Prostate gland (tissue), 2 donors: ENCODE results near the gene KLHL26. TPM values are rescaled to one million over a fixed set of nuclear protein-coding genes. Genes with fewer than 3 reads are reported as not detected.

Experiments
- DNase-seq: peaks from one replicate; pipeline ENCODE4 v3.0.0-alpha.2; 2019; ENCODE audit warnings: low spot score
- H3K27ac ChIP-seq, 2 donors: fragments of 200-600 bp; sonication (generic); 2 replicates each; pipeline ENCODE4 v1.5.1; 2017 to 2019
- H3K27me3 ChIP-seq: fragments of 200-600 bp; sonication (generic); replicated peaks from 2 replicates; pipeline ENCODE4 v1.5.1; 2019; ENCODE audit not compliant: insufficient read depth
- H3K36me3 ChIP-seq, 2 donors: fragments of 200-600 bp; sonication (generic); 1 replicate in 1 of 2; 2 replicates in 1 of 2; pipeline versions ENCODE4 v1.5.1 to v1.8.1; 2017 to 2019
- H3K4me1 ChIP-seq: fragments of 200-600 bp; sonication (generic); replicated peaks from 2 replicates; pipeline ENCODE4 v1.5.1; 2019
- H3K4me3 ChIP-seq, 2 donors: fragments of 200-600 bp; sonication (generic); 2 replicates each; pipeline ENCODE4 v1.5.1; 2017 to 2019
- H3K9me3 ChIP-seq: fragments of 200-600 bp; sonication (generic); 2 replicates; pipeline ENCODE4 v1.5.1; 2017
- POLR2A ChIP-seq: fragments of 450-650 bp; IDR thresholded peaks from one replicate; pipeline ENCODE4 v1.6.1; 2016; ENCODE audit warnings: antibody characterized with exemption, mild to moderate bottlenecking
- POLR2AphosphoS5 ChIP-seq: sonication (generic); formaldehyde crosslinking; IDR thresholded peaks from one replicate; pipeline ENCODE4 v1.6.1; 2017; ENCODE audit warnings: antibody characterized with exemption
- WGBS: methylation state at CpG from one replicate; pipeline ENCODE4 v1.1.5; 2018; 5-methylcytosine and 5-hydroxymethylcytosine counted together
- intact Hi-C: fragments of 100-400 bp; cut with DNase I; formaldehyde crosslinking; loops from one replicate; pipeline ENCODE4 v1.14.2; 2022
- total RNA-seq, 2 donors: library from RNA; depleted of rRNA; stranded (reverse); fragments of >200 nt; gene quantifications; one replicate each; pipeline ENCODE4 v1.1.0, GENCODE V29; 2016
- TF ChIP-seq, protein P1 (sequence below), 4 experiments: fragments of 200-600 bp in 2 of 4; fragments of 450-650 bp in 2 of 4; sonication (generic) in 2 of 4; IDR thresholded peaks; 1 replicate in 3 of 4; 2 replicates in 1 of 4; pipeline ENCODE4 v1.5.1; 2016 to 2019; ENCODE audit warnings: antibody characterized with exemption in 4 of 4, mild to moderate bottlenecking in 2 of 4, moderate library complexity in 2 of 4

KLHL26 gene
- total RNA-seq, 2 donors from 2014 or later: 9.1 to 18.4 TPM

DNA sequence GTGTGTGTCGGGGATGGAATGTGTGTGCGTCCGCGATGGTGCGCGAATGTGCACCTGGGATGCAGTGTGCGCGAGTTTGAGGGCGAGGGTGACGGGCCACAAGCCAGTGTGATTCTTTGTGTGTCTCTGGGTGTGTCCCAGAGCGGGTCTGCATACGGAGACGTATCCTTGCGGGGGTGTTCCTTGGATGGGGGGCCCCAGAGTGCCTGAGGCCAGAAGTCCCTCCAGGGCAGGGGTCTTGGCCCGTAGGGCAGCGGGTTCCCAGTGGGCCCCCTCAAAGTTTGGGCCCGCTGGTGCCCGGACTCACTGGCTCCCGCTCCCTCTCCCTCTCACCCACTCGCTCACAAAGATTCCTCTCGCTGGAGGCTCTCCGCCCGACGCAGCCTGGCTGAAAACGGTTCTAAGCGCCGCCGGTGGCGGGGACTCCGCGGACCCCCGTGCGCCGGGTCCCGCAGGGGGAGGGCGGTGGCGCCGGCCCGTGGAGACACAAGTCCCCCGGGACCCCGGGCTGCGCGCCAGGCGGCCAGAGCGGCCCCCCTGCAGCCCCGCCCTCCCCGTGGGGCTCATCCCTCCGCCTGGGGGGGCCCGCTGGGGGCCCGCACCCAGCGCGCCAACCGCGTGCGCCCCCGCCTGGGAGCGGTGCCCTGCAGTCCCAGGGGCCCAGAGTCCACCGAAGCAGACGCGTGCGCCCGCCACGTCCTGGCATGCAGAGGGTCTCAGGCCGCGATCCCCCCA lies 31.1 kb upstream of the KLHL26 start:
- TF ChIP-seq POLR2AphosphoS5: no peak
- TF ChIP-seq, protein P1, sequence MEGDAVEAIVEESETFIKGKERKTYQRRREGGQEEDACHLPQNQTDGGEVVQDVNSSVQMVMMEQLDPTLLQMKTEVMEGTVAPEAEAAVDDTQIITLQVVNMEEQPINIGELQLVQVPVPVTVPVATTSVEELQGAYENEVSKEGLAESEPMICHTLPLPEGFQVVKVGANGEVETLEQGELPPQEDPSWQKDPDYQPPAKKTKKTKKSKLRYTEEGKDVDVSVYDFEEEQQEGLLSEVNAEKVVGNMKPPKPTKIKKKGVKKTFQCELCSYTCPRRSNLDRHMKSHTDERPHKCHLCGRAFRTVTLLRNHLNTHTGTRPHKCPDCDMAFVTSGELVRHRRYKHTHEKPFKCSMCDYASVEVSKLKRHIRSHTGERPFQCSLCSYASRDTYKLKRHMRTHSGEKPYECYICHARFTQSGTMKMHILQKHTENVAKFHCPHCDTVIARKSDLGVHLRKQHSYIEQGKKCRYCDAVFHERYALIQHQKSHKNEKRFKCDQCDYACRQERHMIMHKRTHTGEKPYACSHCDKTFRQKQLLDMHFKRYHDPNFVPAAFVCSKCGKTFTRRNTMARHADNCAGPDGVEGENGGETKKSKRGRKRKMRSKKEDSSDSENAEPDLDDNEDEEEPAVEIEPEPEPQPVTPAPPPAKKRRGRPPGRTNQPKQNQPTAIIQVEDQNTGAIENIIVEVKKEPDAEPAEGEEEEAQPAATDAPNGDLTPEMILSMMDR (IDR thresholded peaks at IDR 0.05): no peak
- TF ChIP-seq POLR2A: no peak
- no peak overlapping the region for H3K27ac ChIP-seq
- WGBS: 9% methylated on average over 42 of the region's 65 CpGs
- intact Hi-C loops: no loop called here
- H3K4me1 ChIP-seq: peaks cover 10% of the 10 kb centered on the region
- no peak overlapping the region for H3K4me3 ChIP-seq
- peaks cover 37% of the 10 kb centered on the region for H3K27me3 ChIP-seq
- no peak for DNase-seq
- no peaks in the 10 kb centered on the region for H3K36me3 ChIP-seq
- no peaks in the 10 kb centered on the region for H3K9me3 ChIP-seq

DNA sequence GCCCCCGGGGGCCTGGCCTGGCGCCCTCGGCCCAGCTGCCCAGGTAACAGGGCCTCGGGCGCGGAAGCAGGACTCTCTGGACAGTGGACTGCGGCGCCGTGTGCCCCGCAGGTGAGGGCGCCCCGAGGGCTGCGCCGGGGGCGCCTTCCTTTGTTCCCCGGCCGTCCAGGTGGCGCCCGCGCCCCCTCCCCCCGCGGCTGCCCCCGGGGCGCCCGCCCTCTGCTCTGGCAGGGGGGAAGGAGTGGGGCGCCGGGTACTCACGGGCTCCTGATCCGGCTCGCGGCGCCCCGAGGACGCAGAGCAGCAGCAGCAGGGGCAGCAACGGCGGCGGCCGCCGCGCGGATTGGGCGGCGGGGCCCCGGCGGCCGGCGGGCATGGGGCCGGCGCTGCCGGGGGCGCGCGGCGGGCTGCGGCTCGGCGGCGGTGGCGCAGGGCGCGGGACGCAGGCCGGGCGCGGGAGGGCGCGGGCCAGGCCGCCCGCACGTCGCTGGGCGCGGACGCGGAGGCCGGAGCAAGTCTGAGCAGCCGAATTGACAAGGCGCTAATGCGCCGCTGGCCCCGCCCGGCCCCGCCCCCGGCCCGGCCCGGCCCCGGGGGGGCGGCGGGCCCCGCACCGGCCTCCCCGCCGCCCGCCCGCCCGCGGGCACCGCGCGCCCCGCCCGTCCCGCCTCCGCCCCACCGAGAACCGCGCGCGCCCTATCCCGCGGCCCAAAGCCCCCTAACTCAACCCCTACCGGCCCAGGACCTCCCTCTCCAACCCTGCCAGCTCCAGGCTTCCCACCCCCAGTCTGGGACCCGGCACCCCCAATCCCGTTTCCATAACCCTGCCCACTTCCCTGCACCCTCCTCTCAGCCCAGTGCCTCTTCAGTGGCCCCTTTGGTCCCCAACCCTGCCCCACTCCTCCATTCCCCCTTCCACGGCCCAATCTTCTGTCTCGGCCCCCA lies 30.3 kb upstream of the KLHL26 start, which contains the start of gene CRLF1:
CRLF1 (minus strand) TSS at position 519 of the 945 bp plus-strand sequence; CDS start at position 376, 143 bp downstream.
- no peaks in the 10 kb centered on the region for H3K36me3 ChIP-seq
- peak within 1 kb of the TSS in 1 of 2 donors; percentile 16 for H3K4me3 ChIP-seq
- H3K4me1 ChIP-seq: peaks cover 11% of the 10 kb centered on the region
- TF ChIP-seq POLR2A (no peak), POLR2AphosphoS5 (no peak)
- TF ChIP-seq, protein P1 (IDR thresholded peaks at IDR 0.05): no peak
- intact Hi-C loops: no loop called here
- no peak within 1 kb of the TSS for H3K27ac ChIP-seq
- peaks cover 44% of the 10 kb centered on the region for H3K27me3 ChIP-seq
- DNase-seq: no peak
- H3K9me3 ChIP-seq: no peaks in the 10 kb centered on the region
- 2% methylated on average over 4 of the region's 116 CpGs for WGBS

DNA sequence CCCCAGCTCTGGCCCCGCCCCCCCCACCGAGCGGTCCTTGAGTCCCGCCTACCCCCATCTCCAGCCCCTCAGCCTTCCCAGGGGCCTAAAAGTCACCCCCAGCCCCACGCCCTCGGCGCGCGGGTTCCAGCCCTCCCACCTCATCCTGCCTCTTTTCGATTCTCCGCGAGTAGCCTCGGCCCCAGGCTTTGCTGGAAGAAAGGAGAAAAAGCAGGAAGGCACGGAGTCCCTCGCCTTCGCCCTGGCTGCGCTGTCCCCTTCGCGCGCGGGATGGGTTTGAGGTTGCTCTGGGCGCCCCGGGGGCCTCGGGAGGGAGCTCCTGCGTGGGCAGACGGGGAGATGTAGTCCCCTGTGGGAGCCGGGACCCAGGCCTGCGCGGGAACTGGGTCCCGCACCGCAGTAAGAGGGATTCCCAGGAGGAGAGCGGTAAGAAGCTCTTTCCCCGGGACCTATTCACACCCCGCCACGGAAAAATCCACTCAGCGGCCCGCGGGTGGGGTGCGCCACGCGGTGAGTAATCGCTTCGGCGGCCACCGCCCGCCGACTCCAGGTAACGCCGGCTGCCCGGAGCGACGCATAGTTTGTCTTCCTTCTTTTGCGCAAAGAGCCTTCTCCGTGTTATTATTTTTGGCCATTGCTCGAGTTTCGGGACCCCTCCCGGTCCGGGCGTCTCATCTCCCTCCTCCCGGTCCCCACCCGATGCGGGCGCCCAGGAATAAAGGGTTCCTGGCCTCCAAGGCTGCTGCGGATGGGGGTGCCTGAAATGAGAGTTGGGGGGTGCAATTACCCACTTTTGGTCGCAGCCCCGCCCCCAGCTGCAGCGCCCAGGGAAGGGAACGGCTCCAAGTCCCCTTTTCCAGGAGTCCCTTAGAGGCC lies 29.4 kb upstream of the KLHL26 start:
- Histone ChIP-seq H3K27ac (no peak overlapping the region), H3K4me3 (peak overlapping the region in 1 of 2 donors; percentile 16), H3K9me3 (no peaks in the 10 kb centered on the region), H3K27me3 (peaks cover 49% of the 10 kb centered on the region), H3K4me1 (peaks cover 16% of the 10 kb centered on the region), H3K36me3 (no peaks in the 10 kb centered on the region)
- WGBS: 2% methylated on average over 37 of the region's 68 CpGs
- intact Hi-C loops: no loop called here
- TF ChIP-seq POLR2AphosphoS5 (no peak), POLR2A (no peak)
- TF ChIP-seq, protein P1 (IDR thresholded peaks at IDR 0.05): peak in 1 of 4 experiments; percentile 5
- no peak for DNase-seq

DNA sequence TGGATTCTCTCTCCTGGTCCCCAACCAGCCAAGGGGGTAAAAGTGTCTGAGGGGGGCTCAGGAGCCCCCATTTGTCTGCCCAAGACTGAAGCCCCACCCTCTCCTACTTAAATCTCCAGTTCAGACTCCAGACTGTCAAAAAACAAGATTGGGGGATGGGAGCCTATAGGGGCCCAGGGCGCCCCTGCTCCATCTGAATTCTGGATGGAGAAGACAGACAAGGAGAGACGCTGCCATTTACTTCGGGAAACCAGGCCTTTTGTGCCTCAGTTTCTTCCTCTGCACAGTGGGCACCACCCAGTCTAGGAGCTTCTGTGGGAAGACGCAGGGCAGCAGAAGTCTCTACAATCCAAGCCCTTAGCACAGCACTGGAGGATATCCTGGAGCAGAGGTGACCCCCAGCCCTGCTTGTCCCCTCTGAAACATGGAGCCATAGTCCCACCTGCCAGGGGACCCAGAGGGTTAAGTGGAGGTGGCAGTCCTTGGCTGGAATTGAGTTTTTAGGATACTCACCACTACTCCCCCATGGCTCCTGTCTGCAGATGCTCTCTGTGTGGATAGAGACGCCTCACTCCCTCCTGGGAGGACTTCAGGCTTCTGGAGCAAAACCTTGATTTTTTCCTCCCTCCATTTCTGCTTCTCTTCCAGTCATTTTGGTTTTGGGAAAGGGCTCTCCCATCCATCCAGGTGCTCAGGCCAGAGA lies 28.6 kb upstream of the KLHL26 start:
- no peak overlapping the region for H3K4me3 ChIP-seq
- WGBS: 56% methylated on average over 5 of the region's 5 CpGs
- no peaks in the 10 kb centered on the region for H3K36me3 ChIP-seq
- no peaks in the 10 kb centered on the region for H3K9me3 ChIP-seq
- no peak for TF ChIP-seq POLR2AphosphoS5
- TF ChIP-seq POLR2A: no peak
- TF ChIP-seq, protein P1 (IDR thresholded peaks at IDR 0.05): no peak
- no peak for DNase-seq
- no peak overlapping the region for H3K27ac ChIP-seq
- peaks cover 18% of the 10 kb centered on the region for H3K4me1 ChIP-seq
- H3K27me3 ChIP-seq: peaks cover 54% of the 10 kb centered on the region
- intact Hi-C loops: no loop called here
